ENCODE data around the gene CENPH. TPM values are rescaled to one million over a fixed set of nuclear protein-coding genes. Genes with fewer than 3 reads are reported as not detected.

Gene CENPH
- total and polyA plus RNA-seq, 2 donors (not counting 3 experiments of a cell fraction or from before 2014, with no cell fraction given), result 6.5 to 16.4 TPM

GRCh38 chr5:69170495-69170894, 18.9 kb upstream of the CENPH start:
- Histone ChIP-seq H3K4me2 (ENCODE audit: insufficient read depth, low read length) (no peak overlapping the region), H3K9me3 (replicated peaks; ENCODE audit: control insufficient read depth, insufficient read depth, low read length) (no peaks in the 10 kb centered on the region), H3K27ac (ENCODE audit: insufficient read depth, low read depth, low read length) (no peak overlapping the region), H4K20me1 (replicated peaks; ENCODE audit: control insufficient read depth, extremely low read depth, insufficient read depth, low read length) (no peaks in the 10 kb centered on the region), H2AFZ (ENCODE audit: low read depth, low read length) (no peak overlapping the region), H3K4me1 (ENCODE audit: control insufficient read depth, extremely low read depth, insufficient read depth, low read length) (peaks cover 16% of the 10 kb centered on the region), H3K9ac (replicated peaks; ENCODE audit: extremely low read depth, insufficient read depth, low read length) (no peak overlapping the region), H3K36me3 (ENCODE audit: control insufficient read depth in 2 of 2, extremely low read depth in 1 of 2, insufficient read depth in 2 of 2, low read length in 2 of 2) (peaks cover 4 to 14% of the 10 kb centered on the region in 2 experiments), H3K79me2 (ENCODE audit: control insufficient read depth, insufficient read depth, low read length) (peaks cover 52% of the 10 kb centered on the region), H3K27me3 (ENCODE audit: control insufficient read depth in 2 of 2, insufficient read depth in 2 of 2, low read length in 2 of 2) (no peaks in the 10 kb centered on the region), H3K4me3 (replicated peaks in 1 of 3; ENCODE audit: insufficient read depth in 1 of 3, low read depth in 1 of 3, low read length in 3 of 3) (no peak overlapping the region), H3K9me1 (replicated peaks; ENCODE audit: control insufficient read depth, extremely low read depth, insufficient read depth, low read length) (no peaks in the 10 kb centered on the region)
- dilution Hi-C loops (cut with MboI; ENCODE audit: extremely low pct_ligation_motif_present, low sequenced_read_pairs) (no loop called here), intact Hi-C loops (cut with micrococcal nuclease) (no loop called here)
- CTCF ChIA-PET, result interaction anchor here (1.3 kb wide), 1 partner anchor 58 kb away, joined by 4 read pairs; no protein-coding TSS in a partner anchor
- BruUV-seq (replicated peaks), result no TSS peak
- FAIRE-seq (no peak), DNase-seq (ENCODE audit: low read depth, low spot score) (no peak)
- TF ChIP-seq MYC (IDR thresholded peaks at IDR 0.05; ENCODE audit: low read depth, low read length), result no peak
- POLR2A ChIA-PET, result no interaction called here

GRCh38 chr5:69170969-69171368, 18.4 kb upstream of the CENPH start:
- ChIA-PET CTCF (no interaction called here), POLR2A (no interaction called here)
- Histone ChIP-seq H3K79me2 (ENCODE audit: control insufficient read depth, insufficient read depth, low read length) (peaks cover 52% of the 10 kb centered on the region), H3K27me3 (ENCODE audit: control insufficient read depth in 2 of 2, insufficient read depth in 2 of 2, low read length in 2 of 2) (no peaks in the 10 kb centered on the region), H2AFZ (ENCODE audit: low read depth, low read length) (no peak overlapping the region), H3K36me3 (ENCODE audit: control insufficient read depth in 2 of 2, extremely low read depth in 1 of 2, insufficient read depth in 2 of 2, low read length in 2 of 2) (peaks cover 4 to 16% of the 10 kb centered on the region in 2 experiments), H4K20me1 (replicated peaks; ENCODE audit: control insufficient read depth, extremely low read depth, insufficient read depth, low read length) (no peaks in the 10 kb centered on the region), H3K9me1 (replicated peaks; ENCODE audit: control insufficient read depth, extremely low read depth, insufficient read depth, low read length) (no peaks in the 10 kb centered on the region), H3K9ac (replicated peaks; ENCODE audit: extremely low read depth, insufficient read depth, low read length) (no peak overlapping the region), H3K4me3 (replicated peaks in 1 of 3; ENCODE audit: insufficient read depth in 1 of 3, low read depth in 1 of 3, low read length in 3 of 3) (no peak overlapping the region), H3K27ac (ENCODE audit: insufficient read depth, low read depth, low read length) (no peak overlapping the region), H3K4me1 (ENCODE audit: control insufficient read depth, extremely low read depth, insufficient read depth, low read length) (peaks cover 16% of the 10 kb centered on the region), H3K4me2 (ENCODE audit: insufficient read depth, low read length) (no peak overlapping the region), H3K9me3 (replicated peaks; ENCODE audit: control insufficient read depth, insufficient read depth, low read length) (no peaks in the 10 kb centered on the region)
- DNase-seq (ENCODE audit: low read depth, low spot score), result no peak
- BruUV-seq (replicated peaks), result no TSS peak
- intact Hi-C loops (cut with micrococcal nuclease), result no loop called here
- no peak for FAIRE-seq
- dilution Hi-C loops (cut with MboI; ENCODE audit: extremely low pct_ligation_motif_present, low sequenced_read_pairs), result no loop called here
- TF ChIP-seq EZH2 (IDR thresholded peaks at IDR 0.05; ENCODE audit: borderline replicate concordance, low read depth, low read length, severe bottlenecking), result no peak
- TF ChIP-seq POLR2A (IDR thresholded peaks at IDR 0.05; ENCODE audit: low read depth, low read length), result no peak
- TF ChIP-seq CTCF (IDR thresholded peaks at IDR 0.05; ENCODE audit: extremely low read depth in 1 of 2, insufficient read depth in 1 of 2, low read depth in 1 of 2, low read length in 2 of 2), result no peak
- TF ChIP-seq GATA2 (IDR thresholded peaks at IDR 0.05; ENCODE audit: insufficient read depth, insufficient read length, low read depth, low read length), result no peak
- no peak for TF ChIP-seq POLR2AphosphoS5 (IDR thresholded peaks at IDR 0.05; ENCODE audit: insufficient read depth, low read depth, low read length)
- no peak for TF ChIP-seq JUN (IDR thresholded peaks at IDR 0.05; ENCODE audit: borderline replicate concordance, insufficient read depth, insufficient read length, low read depth)
- TF ChIP-seq MYC (IDR thresholded peaks at IDR 0.05; ENCODE audit: low read depth, low read length), result no peak
- TF ChIP-seq MAX (IDR thresholded peaks at IDR 0.05; ENCODE audit: insufficient read depth, insufficient read length), result no peak
- no peak for TF ChIP-seq FOS (IDR thresholded peaks at IDR 0.05; ENCODE audit: borderline replicate concordance, insufficient read depth, low read length)

All from endothelial cell of umbilical vein (primary cell).